HG02885 (cell line): Measurements from ENCODE around the gene PHACTR1.

Source experiments
- ATAC-seq: cut with Tn5 transposase; IDR thresholded peaks from one replicate; pipeline ENCODE4 v1.9.1; 2021; ENCODE audit warnings: mild to moderate bottlenecking; ENCODE audit not compliant: unreplicated experiment, poor library complexity

Gene PHACTR1

DNA sequence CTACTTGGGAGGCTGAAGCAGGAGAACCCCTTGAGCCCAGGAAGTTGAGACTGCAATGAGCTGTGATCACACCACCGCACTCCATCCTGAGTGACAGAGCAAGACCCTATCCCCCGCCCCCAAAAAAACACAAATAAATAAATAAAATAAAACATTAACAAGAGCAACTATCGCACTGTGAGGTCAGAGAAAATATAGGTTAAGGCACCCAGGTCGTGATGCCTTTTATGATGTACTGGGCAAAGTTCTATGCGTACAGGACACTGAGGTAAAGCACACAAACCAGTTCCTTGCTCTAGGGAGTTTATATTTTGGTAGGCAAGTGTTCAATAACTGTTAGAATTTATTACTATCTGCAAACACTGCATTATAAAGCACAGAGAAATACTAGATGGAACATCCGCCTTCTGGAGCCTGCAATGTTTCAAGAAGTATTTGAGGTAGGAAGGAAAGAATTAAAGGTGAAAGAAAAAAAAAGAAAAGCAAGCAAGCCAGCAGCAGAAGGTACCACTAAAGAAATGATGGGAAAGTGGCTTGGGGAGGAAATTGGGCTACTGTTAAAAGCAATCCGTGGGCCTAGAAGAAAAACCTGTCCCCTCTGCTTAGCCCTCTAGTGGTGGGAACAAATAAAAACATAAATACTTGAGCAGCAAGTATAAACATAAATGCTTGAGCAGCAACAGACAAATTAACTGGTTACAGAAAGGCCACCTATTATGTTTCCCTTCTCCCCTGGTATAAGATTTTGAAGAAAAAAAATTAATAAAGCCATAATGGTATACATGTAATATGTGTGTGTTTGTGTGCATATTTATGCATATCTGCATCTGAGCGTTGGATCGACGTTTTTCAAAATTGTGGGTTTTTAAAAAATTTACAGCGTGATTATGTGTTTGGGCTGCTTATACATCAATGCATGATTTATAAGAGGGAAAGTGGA is 128.0 kb downstream of the PHACTR1 start:
- ATAC-seq = no peak

DNA sequence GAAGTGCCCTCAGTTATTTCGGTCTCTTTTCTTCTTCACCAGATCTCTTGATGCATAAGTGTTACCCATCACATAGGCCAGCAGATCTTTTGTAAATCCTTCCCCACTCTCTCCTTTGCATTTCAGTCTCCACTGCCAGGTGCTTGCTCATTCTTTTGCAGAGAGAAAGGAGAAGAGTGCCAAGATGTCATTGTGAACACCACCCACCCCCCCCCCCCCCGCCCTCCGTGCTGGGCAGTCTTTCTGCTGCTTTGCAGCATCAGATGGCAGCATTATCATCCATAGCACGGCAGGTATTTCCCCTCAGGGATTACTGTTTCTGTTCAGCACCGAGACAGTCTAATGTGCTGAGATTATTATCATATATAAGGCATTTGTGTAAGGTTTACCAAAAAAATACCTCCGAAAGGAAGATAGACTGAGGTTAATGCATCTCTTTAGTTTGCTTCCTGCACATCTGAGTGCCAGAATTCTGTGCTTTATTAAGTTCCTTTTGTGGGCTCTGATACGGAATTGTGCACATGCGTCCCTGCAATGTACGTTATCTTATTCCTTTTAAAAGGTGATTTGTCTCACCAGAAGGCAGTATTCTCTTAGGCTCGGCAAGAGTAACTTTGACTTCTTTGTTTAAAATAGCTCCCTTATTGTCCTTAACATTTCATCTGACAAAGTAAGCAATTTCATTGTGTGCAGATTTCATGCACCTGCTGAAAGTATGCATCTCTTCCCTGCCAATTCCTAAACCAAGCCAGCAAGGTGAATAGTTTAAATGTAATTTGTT is 128.8 kb downstream of the PHACTR1 start:
- ATAC-seq = no peak

DNA sequence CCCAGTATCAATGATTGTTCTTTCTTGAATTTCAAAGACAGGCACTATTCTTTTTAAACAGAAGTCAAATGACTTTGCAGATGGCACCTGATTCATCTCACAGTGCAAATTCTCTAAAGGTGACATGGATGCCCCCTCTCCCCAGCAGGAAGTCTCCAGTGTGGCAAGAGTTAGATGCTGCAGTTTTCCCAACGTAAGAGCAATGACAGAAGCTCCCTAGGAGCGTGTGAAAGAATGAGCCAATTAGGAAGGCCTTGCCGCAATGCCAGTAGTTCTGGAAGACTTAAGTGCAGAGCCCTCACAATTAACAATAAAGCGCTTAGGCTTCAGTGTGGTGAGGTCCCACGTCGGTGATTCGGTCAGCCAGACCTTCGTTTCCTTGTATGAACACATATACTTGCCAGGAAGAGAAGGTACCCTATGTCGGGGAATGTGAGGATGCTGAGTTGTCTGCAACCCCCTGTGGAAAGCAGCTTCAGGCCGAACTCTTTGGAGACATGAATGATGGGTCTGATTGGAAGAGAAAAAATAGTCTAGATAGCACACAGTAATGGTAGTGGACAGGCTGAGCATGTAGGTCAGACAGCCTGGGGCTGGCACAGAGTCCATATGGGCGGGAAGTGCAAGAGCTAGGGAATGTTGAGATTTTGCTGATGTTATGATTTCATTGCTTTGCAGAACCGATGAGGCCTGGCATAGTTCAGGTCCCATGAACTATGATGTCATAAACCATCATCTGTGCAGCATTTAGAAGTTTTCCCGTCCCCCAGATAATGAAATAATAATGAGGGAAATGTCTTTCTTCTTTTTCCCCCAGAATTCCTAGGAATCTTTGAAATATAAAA is 132.6 kb downstream of the PHACTR1 start:
- no peak for ATAC-seq

DNA sequence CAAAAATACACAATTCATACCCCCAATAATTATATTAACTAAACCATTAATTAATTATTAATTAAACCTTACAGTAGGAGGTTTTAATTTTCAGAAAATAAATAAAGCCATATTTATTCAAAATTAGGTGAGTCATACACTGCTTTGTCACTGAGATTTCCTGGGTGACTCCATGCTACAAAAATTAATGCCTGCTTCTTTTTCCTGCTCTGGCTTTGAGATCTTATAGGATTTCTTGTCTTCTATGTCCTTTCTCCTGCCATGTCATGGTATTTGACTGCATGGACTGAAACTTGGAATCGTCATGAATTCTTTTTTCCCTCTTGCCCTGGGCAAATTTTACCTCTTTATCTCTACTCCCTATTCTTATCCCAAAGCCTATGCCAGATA is 133.2 kb downstream of the PHACTR1 start:
- ATAC-seq = no peak

DNA sequence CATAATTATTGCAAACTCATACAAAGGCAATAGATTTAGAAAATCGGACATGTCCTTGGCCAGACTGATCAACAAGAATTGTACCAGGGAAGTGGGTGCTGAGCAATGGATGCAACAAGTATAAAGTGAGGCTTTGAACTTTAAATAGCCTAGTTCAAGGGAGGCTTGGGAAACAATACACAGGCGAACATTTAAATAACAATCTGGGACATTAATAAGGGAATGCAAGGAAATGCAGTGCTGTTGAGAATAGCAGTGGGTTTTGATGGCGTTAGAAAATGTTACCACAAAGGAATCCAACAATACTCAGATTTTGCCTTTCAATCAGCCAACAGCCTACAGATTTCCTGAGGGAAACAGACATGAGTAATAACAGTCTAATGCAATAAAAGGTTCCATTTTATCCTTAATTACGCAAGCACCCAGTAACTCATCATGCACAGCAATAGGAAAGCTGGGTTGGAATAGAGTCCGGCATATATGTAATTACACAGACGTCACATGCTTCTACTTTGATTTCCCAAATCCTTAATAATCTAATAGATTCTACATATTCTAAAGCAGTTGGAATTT is 134.6 kb downstream of the PHACTR1 start:
- no peak for ATAC-seq

DNA sequence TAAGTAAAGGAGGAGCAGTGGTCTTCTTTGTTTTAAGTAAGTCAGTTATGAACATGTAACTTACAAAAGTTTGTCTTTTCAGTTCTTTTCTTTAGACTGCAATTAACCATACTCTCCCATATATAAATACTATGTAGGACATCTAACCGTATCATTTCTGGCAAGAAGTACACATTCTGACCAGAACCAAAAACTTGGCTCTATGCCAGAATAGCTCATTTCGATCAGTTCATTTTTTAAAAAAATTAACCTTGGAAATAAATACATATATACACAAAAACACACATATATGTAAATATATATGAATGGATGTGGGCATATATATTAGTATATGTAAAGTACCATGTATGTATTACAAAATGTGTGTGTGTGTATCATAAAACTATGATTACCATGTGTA is 145.0 kb downstream of the PHACTR1 start:
- no peak for ATAC-seq

DNA sequence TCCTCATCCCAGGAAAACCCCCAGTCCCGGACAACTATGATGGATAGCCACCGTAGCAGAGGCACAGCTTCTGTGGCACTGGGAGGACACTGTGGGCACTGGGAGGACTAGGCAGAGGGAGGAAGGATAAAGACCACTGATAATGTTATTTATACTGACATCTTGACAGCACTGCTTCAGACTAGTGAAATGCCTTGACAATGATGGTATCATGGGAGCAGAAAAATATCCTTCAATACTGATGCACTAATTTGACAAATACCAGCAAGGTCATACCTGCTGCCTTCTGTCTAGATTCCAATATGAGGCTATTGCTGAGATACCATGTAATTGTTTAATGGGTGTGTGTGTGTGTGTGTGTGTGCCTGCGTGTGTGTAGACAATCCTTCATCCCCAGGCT is 148.6 kb downstream of the PHACTR1 start:
- no peak for ATAC-seq

DNA sequence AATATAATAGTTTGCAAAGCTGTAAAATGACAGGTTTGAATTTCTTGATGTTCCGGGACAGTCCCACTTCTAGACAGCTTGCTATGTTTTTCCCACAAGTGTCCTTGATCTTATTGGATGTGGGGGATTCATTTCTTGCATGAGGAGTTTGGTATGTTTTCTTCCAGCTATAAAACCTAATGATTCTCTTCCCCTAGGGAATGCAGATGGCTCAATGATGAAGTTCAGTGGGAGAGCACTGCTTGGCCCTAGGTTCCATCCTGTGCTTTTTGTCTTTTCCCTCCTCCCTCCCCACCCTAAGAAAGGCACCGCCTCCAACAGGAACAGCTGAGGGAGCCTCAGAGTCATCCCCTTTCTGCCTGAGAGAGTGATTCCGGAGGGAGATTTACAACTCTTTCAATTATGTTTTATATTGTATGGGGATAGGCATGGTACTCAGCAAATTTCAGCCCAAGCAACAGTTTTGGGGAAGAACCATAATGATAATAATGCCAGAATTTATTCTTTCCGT is 149.2 kb downstream of the PHACTR1 start:
- no peak for ATAC-seq

DNA sequence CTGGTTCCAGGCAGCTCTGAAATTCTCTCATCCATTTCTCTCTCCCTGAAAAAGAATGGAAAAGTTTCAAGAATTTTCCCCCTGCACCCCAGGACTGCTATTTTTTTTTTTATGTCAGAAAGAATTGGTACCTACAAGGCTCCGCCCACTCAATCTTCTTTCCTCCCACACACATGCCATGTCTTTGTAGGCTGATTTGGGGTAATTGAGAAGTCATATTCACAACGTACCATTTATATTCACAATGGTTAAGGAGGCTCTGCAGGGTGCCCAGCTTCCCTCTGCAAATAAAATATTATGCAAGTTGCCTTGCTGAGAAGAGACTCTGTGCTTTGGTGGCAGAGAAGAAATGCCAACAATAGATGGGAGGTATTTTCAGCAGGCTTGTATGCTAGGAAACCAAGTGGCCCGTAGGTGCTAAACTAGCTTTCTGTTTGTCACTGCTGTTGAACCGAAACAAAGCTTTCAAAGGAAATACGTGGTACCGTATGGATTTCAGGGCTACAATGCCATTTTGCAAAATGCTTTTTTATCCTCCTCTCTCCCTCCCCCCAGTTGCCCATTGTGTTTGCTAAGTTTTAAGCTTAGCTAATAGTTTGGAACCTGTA is 150.0 kb downstream of the PHACTR1 start:
- ATAC-seq = no peak

DNA sequence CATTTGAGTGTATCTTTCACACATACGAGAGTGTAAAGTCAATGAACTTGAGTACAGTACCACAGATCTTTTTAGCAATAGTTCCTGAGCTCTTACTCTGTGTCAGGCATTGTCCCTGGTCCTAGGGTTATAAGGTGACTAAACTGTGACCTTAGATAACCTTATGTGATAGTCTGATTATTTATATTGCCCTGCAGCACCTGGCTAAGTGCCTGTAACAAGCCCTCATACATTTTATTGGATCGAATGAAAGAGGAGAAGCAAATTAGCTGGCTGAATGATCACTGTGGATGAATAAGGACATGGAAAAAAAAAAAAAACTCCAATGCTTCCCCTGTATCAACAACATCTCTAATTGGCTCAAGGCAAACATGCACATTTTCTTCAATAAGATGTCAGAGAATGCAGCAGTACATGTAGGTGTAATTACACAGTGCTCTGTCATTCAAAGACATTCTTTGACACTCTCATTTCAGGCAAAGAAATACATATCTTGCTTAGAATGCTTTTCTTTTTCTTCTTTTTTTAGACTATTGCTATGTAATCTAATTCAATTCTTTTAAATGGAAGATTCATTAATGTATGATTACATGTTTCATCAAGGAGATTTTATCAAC is 153.4 kb downstream of the PHACTR1 start:
- ATAC-seq = no peak

DNA sequence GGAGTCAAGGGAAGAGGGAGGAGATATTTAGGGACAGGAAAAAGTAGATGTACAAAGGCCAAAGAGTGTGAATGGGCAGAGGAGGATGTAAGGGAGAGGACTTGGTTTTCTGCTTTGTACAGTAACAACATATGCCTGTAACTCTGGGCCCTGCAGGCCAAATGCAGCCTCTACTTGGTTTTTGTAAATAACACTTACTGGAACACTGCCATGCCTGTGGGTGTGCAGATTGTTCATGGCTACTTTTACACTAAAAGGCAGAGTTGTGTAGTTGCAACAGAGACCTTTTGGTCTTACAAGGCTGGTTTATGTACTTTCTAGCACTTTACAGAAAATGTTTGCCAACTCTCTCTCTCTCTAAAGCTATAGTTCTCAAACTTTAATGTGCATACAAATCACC is 157.1 kb downstream of the PHACTR1 start:
- ATAC-seq = no peak

DNA sequence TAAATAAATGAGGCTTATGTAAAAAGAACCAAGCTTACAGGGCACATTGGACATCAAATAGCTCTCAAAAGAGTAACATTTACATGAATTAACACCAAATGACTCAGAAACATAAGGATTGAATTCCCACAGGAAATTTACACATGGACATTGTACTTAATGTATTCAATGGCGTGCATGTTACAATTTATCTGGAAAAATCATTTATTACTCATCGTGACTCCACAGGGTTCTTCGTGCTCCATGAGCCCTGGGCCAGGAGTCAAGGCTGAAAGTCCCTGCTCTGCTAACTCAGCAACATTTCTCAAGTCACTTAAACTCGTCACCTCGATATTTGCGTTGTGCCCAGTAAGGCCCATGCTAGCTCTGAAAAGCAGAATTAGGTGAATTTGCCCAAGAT is 158.5 kb downstream of the PHACTR1 start:
- ATAC-seq = no peak

DNA sequence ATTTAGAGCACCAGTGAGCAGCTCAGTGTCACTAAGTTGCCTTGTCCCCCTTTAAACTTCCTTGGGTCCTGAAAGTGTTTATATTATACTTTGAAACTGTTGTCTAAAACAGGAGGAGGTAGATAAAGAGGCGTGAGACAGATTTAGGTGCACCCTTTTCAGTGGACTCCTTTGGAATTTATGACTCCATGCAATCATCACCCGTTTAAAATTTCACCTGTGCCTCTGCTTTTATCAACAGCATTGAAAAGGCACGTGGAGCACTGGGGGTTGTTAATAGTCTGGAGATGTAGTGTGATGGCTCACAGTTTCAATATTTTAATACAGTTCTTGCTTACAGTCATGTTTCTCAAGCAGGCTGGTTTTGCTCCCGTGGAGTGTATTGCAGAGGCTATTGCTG is 162.2 kb downstream of the PHACTR1 start:
- ATAC-seq = no peak

DNA sequence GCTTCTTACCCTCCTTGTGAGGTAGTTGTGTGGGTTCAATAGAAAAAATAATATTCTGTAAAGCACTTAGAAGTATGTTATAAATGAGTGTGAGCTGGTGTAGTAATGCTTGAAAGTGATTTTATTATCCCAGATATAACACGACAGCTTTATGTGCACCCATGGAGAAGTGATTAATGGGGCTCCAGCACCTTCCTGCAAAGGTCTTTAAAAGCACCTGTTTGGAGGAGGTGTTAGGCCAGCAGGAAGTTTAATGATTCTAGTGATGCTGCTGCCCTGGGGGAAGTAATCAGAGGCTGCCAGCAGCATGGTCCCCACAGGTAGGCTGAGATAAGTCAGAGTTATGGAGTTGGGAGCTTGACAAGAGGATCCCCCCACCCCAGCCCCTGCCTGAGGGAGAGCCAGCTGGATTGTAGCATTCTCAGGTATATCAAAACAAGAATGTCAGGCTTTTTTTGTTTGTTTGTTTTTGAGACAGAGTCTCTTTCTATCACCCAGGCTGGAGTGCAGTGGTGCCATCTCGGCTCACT is 166.3 kb downstream of the PHACTR1 start:
- ATAC-seq = no peak

DNA sequence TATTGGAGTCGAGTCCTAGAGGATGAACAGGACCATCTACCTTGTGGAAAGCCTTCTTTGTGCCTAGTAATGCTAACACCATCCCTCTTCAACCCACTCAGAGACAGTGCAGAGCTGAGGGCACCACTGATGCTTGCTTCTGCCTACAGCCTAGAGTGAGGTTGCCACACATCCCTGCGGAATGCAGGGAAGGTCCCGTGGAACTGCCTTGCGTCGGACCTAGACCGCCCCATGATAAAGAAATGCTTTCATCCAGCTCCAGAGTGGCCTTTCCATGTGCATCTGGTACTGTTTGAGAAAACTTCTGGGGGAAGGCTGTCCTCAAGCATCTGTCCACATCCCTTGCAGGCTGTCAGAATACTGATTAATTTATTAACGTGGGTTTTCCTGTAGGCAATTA is 168.4 kb downstream of the PHACTR1 start:
- no peak for ATAC-seq

DNA sequence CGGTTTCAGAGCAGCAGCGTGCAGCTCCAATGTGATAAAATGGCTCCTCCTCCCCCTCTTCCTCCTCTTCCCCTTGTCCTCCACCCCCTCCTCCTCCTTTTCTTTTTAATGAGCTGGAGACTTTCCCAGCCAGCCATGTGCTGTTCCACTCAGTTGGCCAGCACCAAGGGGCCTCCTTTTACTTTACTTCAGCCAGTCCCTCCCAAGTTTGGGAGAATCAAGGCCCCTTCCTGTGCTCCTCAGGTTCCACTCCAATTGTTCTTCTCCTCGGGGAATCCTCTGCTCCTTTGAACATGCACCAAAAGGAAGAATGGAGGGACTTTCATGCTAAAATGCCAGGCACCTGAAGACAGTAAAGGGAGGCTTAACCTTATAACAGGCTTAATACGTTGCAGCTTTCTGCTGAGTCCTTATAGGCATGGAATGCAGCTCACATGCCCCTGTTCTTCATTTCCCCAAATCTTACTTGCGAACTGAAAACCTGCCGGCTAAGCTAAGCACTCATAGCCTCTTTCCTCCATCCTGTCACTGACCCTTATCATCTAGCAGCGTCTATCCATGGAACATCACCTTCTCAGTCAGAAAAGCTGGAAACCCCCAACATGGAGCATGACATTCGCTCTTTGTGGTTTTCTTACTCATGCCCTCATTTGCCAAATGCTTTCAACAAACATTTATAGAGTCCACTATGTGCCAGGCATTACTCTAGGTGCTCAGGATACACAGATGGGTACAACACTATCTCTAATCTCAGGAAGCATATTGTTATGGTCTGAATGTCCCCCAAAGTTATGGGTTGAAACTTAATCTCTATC is 170.6 kb downstream of the PHACTR1 start:
- no peak for ATAC-seq

DNA sequence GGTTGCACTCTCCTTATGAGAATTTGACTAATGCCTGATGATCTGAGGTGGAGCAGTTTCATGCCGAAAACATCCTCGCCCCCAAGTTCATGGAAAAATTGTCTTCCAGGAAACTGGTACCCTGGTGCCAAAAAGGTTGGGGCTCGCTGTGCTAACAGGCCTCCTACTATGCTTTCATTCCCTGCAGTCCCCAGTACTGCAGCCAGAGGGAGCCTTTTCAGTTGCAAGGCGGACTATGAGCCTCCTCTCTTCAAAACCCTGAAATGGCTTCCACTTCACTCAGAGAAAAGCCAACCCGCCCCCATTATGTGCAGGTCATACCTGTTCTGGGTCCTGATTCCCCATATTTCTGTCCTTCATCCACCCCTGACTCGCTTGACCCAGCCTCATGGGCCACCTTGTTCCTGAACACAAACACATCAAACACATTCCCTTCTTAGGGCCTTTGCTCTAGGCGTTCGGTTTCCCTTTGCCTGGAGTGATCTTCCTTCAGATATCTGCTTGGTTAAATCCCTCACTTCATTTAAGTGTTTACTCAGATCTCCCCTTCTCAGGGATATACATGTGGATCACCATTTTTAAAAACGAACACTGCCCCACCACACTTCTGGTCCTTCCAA is 173.7 kb downstream of the PHACTR1 start:
- ATAC-seq = no peak

DNA sequence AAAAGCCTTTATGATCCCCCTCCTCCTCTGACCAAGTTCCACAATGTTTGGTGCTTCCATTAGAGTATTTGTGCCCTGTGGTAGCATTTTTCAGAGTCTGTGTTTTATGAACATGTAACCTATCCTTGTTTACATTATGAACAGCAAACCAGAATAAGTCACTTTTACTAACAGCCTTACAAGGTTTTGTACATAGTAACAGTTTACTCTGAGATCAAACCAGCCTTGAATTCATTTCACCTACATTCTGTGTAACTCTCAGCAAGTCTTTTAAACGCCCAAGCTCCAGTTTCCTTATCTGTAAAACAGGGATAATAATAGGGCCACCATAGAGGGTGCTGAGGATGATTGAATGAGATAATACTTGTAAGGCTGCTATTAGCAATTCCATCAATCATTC is 175.0 kb downstream of the PHACTR1 start:
- ATAC-seq = no peak
